GM18526 (cell line): Measurements from ENCODE around the gene DMD.

ENCODE experiments used
- POLR2A ChIP-seq: IDR thresholded peaks from 3 replicates; pipeline ENCODE4 v1.6.1; 2011; ENCODE audit not compliant: insufficient read length; ENCODE audit errors: extremely low read depth

The DMD gene

GRCh38 chrX:32966821-32967355 is 244.5 kb downstream of the DMD start:
- no peak for TF ChIP-seq POLR2A

- TF ChIP-seq POLR2A: no peak
Measured at GRCh38 chrX:32954125-32954524, 257.2 kb downstream of the DMD start.

- no peak for TF ChIP-seq POLR2A
Measured at GRCh38 chrX:32948130-32948529, 263.2 kb downstream of the DMD start.

GRCh38 chrX:32937043-32937442 is 274.3 kb downstream of the DMD start:
- no peak for TF ChIP-seq POLR2A

- no peak for TF ChIP-seq POLR2A
Measured at GRCh38 chrX:32933548-32933947, 277.8 kb downstream of the DMD start.

GRCh38 chrX:32929040-32929439 is 282.3 kb downstream of the DMD start:
- TF ChIP-seq POLR2A: no peak

- no peak for TF ChIP-seq POLR2A
Measured at GRCh38 chrX:32896088-32896487, 315.3 kb downstream of the DMD start.

- TF ChIP-seq POLR2A: no peak
Measured at GRCh38 chrX:32894679-32895078, 316.7 kb downstream of the DMD start.

- TF ChIP-seq POLR2A: no peak
Measured at GRCh38 chrX:32893751-32894150, 317.6 kb downstream of the DMD start.

GRCh38 chrX:32877592-32877991 is 333.8 kb downstream of the DMD start:
- no peak for TF ChIP-seq POLR2A

- TF ChIP-seq POLR2A: no peak
Measured at GRCh38 chrX:32874839-32875238, 336.5 kb downstream of the DMD start.

- no peak for TF ChIP-seq POLR2A
Measured at GRCh38 chrX:32873786-32874185, 337.6 kb downstream of the DMD start.

- TF ChIP-seq POLR2A: no peak
Measured at GRCh38 chrX:32871636-32872035, 339.7 kb downstream of the DMD start.

GRCh38 chrX:32868524-32868895 is 342.8 kb downstream of the DMD start:
- TF ChIP-seq POLR2A: no peak

- no peak for TF ChIP-seq POLR2A
Measured at GRCh38 chrX:32867781-32868523, 343.4 kb downstream of the DMD start.

GRCh38 chrX:32852203-32852602 is 359.1 kb downstream of the DMD start:
- TF ChIP-seq POLR2A: no peak

- no peak for TF ChIP-seq POLR2A
Measured at GRCh38 chrX:32851556-32851955, 359.8 kb downstream of the DMD start.
